SH-SY5Y (cell line): Measurements from ENCODE around the gene HMGN4.

Experiments
- GATA2 ChIP-seq: IDR thresholded peaks from 2 replicates; pipeline ENCODE4 v1.6.1; 2011; ENCODE audit warnings: mild to moderate bottlenecking, low read depth, low read length
- GATA3 ChIP-seq: IDR thresholded peaks from 2 replicates; pipeline ENCODE4 v1.6.1; 2011; ENCODE audit warnings: low read depth, mild to moderate bottlenecking, low read length, moderate library complexity

The HMGN4 gene

DNA sequence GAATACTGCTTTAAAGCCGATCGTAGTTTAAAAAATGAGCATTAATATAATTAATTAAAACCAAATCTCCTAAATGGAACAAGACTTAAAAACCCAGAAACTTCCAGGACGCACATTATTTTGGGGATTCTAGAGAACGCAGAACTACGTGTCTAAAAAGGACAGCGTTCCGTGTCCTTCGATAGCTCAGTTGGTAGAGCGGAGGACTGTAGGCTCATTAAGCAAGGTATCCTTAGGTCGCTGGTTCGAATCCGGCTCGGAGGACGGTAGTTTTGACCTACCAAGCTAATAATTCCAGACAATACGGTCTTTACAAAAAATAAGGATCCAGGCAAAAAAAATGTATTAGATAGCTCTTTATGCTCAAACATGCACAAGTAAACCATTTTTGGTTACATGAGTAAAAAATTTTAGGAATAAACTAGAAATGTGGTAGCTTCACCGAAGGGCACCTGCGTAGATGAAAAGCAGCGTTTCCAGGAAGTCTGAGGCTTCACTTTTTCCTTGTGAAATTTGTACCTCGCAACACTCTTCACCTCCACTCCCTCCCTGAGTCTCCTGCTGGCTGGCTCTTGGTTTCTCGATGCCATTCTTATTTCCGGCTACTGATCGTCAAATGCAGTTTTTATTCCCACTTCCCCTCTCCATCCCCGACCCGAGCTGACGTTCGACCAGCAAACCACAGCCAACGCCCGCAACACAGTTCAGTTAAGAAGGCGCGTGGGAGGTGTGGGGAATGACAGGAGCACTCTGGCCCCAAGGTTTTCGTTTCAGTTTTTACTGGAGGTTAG, 39.0 kb downstream of the HMGN4 start:
- TF ChIP-seq GATA2 (no peak), GATA3 (no peak)

DNA sequence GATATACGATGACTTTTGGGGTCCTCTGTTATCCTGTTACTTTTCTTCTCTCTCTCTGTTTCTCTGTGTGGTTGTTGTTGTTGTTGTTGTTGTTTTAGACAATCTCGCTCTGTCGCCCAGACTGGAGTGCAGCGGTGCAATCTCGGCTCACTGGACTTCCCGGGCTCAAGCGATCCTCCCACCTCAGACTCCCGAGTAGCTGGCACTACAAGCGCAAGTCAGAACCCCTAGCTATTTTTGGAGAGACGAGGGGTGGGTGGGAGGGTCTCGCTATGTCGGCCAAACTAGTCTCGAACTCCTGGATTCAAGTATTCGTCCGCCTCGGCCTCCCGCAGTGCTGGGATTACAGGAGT, 39.5 kb downstream of the HMGN4 start:
- no peak for TF ChIP-seq GATA2
- TF ChIP-seq GATA3 = no peak

GRCh38 chr6:26578279-26578678, 40.1 kb downstream of the HMGN4 start:
- TF ChIP-seq GATA3 (no peak), GATA2 (no peak)

GRCh38 chr6:26578741-26579140, 40.6 kb downstream of the HMGN4 start:
- TF ChIP-seq GATA2 = no peak
- no peak for TF ChIP-seq GATA3

DNA sequence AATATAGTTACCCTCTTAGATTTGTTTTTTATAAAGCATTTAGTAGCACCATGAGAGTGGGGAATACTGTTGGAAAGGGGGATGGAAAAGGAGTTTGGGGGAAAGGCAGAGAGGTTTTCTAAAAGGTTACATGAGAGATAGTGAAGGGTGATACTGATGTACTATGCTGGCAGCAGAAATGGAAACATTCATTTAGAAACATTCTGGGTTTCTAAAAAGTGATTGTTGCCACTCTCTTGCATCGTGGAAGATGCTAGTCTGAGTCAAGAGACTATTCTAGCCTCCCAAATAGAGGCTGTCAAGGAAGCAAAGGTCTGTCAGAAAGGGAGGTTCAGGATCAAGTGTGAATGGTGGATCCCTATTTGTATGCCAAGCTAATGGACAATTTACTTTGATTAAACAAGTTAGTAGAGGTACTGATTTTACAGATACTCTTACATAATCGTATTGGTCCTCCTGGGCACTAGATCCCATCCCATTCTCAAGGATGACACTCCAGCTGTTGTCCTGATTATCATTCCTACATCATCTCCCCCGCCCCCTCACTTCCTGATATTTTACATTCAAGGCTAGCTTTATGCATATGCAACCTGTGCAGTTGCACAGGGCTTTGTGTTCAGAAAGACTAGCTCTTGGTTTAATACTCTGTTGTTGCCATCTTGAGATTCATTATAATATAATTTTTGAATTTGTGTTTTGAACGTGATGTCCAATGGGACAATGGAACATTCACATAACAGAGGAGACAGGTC, 43.2 kb downstream of the HMGN4 start:
- TF ChIP-seq GATA2 (no peak), GATA3 (no peak)

- TF ChIP-seq GATA2 (no peak), GATA3 (no peak)
Measured at GRCh38 chr6:26588965-26589364, 50.8 kb downstream of the HMGN4 start.

DNA sequence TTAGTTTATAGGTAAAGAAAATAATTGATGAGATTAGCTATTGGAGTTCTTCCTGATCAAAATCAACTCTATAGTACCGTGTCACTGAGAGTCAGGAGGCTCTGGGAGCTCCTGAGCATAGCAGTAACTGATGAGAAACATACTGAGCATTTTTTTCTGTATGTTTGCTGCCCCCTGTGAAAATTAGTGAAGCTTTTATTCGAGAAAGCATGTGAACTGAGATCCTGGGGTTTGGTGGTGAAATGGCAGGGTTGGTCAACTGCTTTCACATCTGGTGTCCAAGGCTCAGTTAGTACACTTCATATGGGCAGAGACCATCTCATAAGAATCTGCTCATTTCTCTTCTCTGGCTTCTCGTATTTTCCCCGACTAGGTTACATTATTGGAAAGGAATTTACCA, 54.5 kb downstream of the HMGN4 start:
- no peak for TF ChIP-seq GATA3
- TF ChIP-seq GATA2 = no peak

DNA sequence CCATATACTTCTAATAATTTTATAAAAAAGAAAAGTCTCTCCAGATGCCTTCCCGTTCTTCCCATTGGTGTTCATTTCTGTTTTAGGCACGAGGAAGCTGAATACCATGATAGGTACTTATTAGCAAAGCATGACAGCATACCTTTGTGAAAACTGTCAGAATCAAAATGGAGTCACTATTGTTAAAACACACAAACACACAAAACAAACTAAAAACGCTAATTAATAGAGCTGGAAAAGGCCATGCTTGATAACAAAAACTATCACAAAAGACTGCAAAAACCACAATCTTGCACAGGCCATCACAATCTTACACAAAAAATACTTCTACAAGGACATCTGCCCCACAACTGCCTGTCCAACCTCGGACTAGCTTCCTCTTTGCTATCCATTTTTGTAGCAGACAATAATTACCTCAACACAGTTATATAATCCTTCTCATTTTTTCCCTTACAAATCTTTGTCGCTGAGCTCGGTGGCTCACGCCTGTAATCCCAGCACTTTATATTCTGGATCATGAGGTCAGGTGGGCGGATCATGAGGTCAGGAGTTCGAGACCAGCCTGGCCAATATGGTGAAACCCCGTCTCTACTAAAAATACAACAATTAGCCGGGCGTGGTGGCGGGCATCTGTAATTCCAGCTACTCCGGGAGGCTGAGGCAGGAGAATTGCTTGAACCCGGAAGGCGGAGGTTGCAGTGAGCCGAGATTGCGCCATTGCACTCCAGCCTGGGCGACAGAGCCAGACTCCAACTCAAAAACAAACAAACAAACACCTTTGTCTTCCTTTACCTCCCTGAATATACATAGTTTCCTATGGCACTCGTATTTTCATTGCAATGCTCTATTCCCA, 55.3 kb downstream of the HMGN4 start:
- no peak for TF ChIP-seq GATA3
- no peak for TF ChIP-seq GATA2

GRCh38 chr6:26594131-26594498, 55.9 kb downstream of the HMGN4 start:
- no peak for TF ChIP-seq GATA2

- TF ChIP-seq GATA2 = no peak
- TF ChIP-seq GATA3 = no peak
Measured at GRCh38 chr6:26594730-26595632, 56.8 kb downstream of the HMGN4 start.

- peak; percentile 87 for TF ChIP-seq GATA2
- peak; percentile 36; the same call in 1 of the 2 replicates for TF ChIP-seq GATA3
Measured at GRCh38 chr6:26595669-26596269, 57.6 kb downstream of the HMGN4 start.
